HepG2 (cell line): ENCODE data around the gene VILL. TPM values are rescaled to one million over a fixed set of nuclear protein-coding genes. Genes with fewer than 3 reads are reported as not detected.

Source experiments
- AGO1 ChIP-seq: fragments of 200-400 bp; formaldehyde crosslinking; IDR thresholded peaks from 2 replicates; pipeline ENCODE4 v1.6.1; 2017; ENCODE audit warnings: mild to moderate bottlenecking, low read depth, low read length, moderate library complexity; ENCODE audit not compliant: poor library complexity, severe bottlenecking
- BRD4 ChIP-seq: sonication (generic); formaldehyde crosslinking; IDR thresholded peaks from 2 replicates; pipeline ENCODE4 v1.4.0; 2020; ENCODE audit warnings: missing genetic modification reagents
- CSRNP2 ChIP-seq: sonication (generic); formaldehyde crosslinking; conservative IDR thresholded peaks from 2 replicates; pipeline ENCODE4 v1.8.0; 2022; ENCODE audit warnings: low read depth, missing genetic modification reagents
- DPF2 ChIP-seq: sonication (generic); formaldehyde crosslinking; IDR thresholded peaks from 2 replicates; pipeline ENCODE4 v1.4.0; 2020; ENCODE audit warnings: mild to moderate bottlenecking, low read depth, missing genetic modification reagents, borderline replicate concordance
- ELF1 ChIP-seq: sonication (generic); formaldehyde crosslinking; IDR thresholded peaks from 2 replicates; pipeline ENCODE4 v1.4.0; 2020; ENCODE audit warnings: missing genetic modification reagents
- ERF ChIP-seq: IDR thresholded peaks from 2 replicates; pipeline ENCODE4 v1.6.1; 2018; ENCODE audit warnings: missing biosample characterization, missing genetic modification reagents
- ETV6 ChIP-seq: sonication (generic); formaldehyde crosslinking; conservative IDR thresholded peaks from 2 replicates; pipeline ENCODE4 v1.4.0; 2020; ENCODE audit warnings: missing genetic modification reagents
- FOSL2 ChIP-seq: sonication (generic); formaldehyde crosslinking; IDR thresholded peaks from 2 replicates; pipeline ENCODE4 v1.4.0; 2020; ENCODE audit warnings: missing genetic modification reagents
- GATA4 ChIP-seq: sonication (generic); IDR thresholded peaks from 2 replicates; pipeline ENCODE4 v1.6.1; 2016; ENCODE audit warnings: antibody characterized with exemption, low read depth, borderline replicate concordance
- GPBP1L1 ChIP-seq: sonication (generic); formaldehyde crosslinking; IDR thresholded peaks from 2 replicates; pipeline ENCODE4 v1.5.0; 2020; ENCODE audit warnings: mild to moderate bottlenecking, missing genetic modification reagents
- JUN ChIP-seq: sonication (generic); formaldehyde crosslinking; IDR thresholded peaks from 2 replicates; pipeline ENCODE4 v1.4.0; 2020; ENCODE audit warnings: mild to moderate bottlenecking, missing genetic modification reagents
- MAX ChIP-seq: IDR thresholded peaks from 2 replicates; pipeline ENCODE4 v1.6.1; 2012; ENCODE audit warnings: inconsistent platforms
- REPIN1 ChIP-seq: sonication (generic); formaldehyde crosslinking; IDR thresholded peaks from 2 replicates; pipeline ENCODE4 v1.8.0; 2022; ENCODE audit warnings: missing genetic modification reagents, low read depth, mild to moderate bottlenecking, borderline replicate concordance
- ZBTB49 ChIP-seq: sonication (generic); formaldehyde crosslinking; IDR thresholded peaks from 2 replicates; pipeline ENCODE4 v1.4.0; 2020; ENCODE audit warnings: missing genetic modification reagents, borderline replicate concordance
- ZFP91 ChIP-seq: sonication (generic); formaldehyde crosslinking; IDR thresholded peaks from 2 replicates; pipeline ENCODE4 v1.9.0; 2022; ENCODE audit warnings: missing genetic modification reagents, mild to moderate bottlenecking, borderline replicate concordance
- ZNF253 ChIP-seq: sonication (generic); formaldehyde crosslinking; IDR thresholded peaks from 2 replicates; pipeline ENCODE4 v1.8.0; 2022; ENCODE audit warnings: mild to moderate bottlenecking, missing genetic modification reagents, borderline replicate concordance
- ZNF274 ChIP-seq: sonication (generic); formaldehyde crosslinking; IDR thresholded peaks from 2 replicates; pipeline ENCODE4 v1.5.1; 2020; ENCODE audit warnings: mild to moderate bottlenecking, missing genetic modification reagents
- ZNF564 ChIP-seq: sonication (generic); formaldehyde crosslinking; IDR thresholded peaks from 2 replicates; pipeline ENCODE4 v1.8.1; 2023; ENCODE audit warnings: mild to moderate bottlenecking, missing genetic modification reagents
- ZNF747 ChIP-seq: sonication (generic); formaldehyde crosslinking; IDR thresholded peaks from 2 replicates; pipeline ENCODE4 v1.8.1; 2023; ENCODE audit warnings: missing genetic modification reagents, mild to moderate bottlenecking, borderline replicate concordance
- ZSCAN9 ChIP-seq: IDR thresholded peaks from 2 replicates; pipeline ENCODE4 v1.6.1; 2016; ENCODE audit warnings: borderline replicate concordance
- polyA plus RNA-seq, 8 experiments: library from polyadenylated mRNA; depleted of rRNA in 3 of 8; stranded (reverse) in 7 of 8; unstranded in 1 of 8; fragments of >200 nt; fragmentation: Illumina TruSeq in 4 of 8; extraction: Trizol in 4 of 8; gene quantifications; 2 replicates each; pipeline versions ENCODE4 v1.2.1 to v1.2.3, GENCODE V29; 2011 to 2016; ENCODE audit warnings: low read depth in 4 of 8, missing spikeins in 1 of 8, mixed read lengths in 1 of 8; ENCODE audit not compliant: insufficient read depth in 1 of 8
- total RNA-seq, 5 experiments: library from RNA; depleted of rRNA; stranded (reverse); fragments of >200 nt; fragmentation: Illumina TruSeq; extraction: Trizol; gene quantifications; 2 replicates each; pipeline ENCODE4 v1.2.3, GENCODE V29; 2016; ENCODE audit warnings: low read depth in 1 of 5

Gene VILL
- total and polyA plus RNA-seq, 2 of the 13 experiments (the other 11 are each of a cell fraction or from before 2014, with no cell fraction given): 3.2 to 5.3 TPM

GRCh38 chr3:38004415-38005075 lies 14.0 kb downstream of the VILL start (continued):
- TF ChIP-seq ZSCAN9 (CRISPR knock-in tag) (no peak), JUN (no peak), ZNF253 (CRISPR knock-in tag) (0 out of 2 replicates have a peak, but pooled peaks have one; percentile 17), ZNF747 (no peak; the same call in 1 of the 2 replicates), ZNF274 (CRISPR knock-in tag) (no peak), CSRNP2 (CRISPR knock-in tag) (no peak; the same call in 1 of the 2 replicates), GPBP1L1 (CRISPR knock-in tag) (no peak), ETV6 (CRISPR knock-in tag) (no peak), ZNF564 (CRISPR knock-in tag) (no peak), AGO1 (no peak), MAX (peak; percentile 72; the same call in 1 of the 2 replicates), ZFP91 (CRISPR knock-in tag) (peak; percentile 80), ELF1 (CRISPR knock-in tag) (no peak), BRD4 (CRISPR knock-in tag) (peak; percentile 79; the same call in 1 of the 2 replicates), ZBTB49 (CRISPR knock-in tag) (peak; percentile 30; the same call in 1 of the 2 replicates), ERF (CRISPR knock-in tag) (no peak), GATA4 (no peak), DPF2 (CRISPR knock-in tag) (0 out of 2 replicates have a peak, but pooled peaks have one; percentile 9), REPIN1 (CRISPR knock-in tag) (no peak; the same call in 1 of the 2 replicates), FOSL2 (CRISPR knock-in tag) (peak; percentile 83)
